SU-DHL-6 (cell line): ENCODE measurements around the gene XYLT1.

ENCODE experiments used
- H2AFZ ChIP-seq: fragments of 200-600 bp; sonication (generic); 2 replicates; pipeline ENCODE4 v1.6.1; 2014; ENCODE audit warnings: low read depth, mild to moderate bottlenecking, moderate library complexity, mixed read lengths, antibody characterized with exemption, low read length; ENCODE audit not compliant: severe bottlenecking
- H3F3A ChIP-seq: fragments of 200-600 bp; shearing (Covaris generic); 2 replicates; pipeline ENCODE4 v1.6.0; 2016; ENCODE audit warnings: antibody characterized with exemption, mild to moderate bottlenecking; ENCODE audit not compliant: insufficient read depth
- H3K27ac ChIP-seq: fragments of 200-600 bp; sonication (generic); 2 replicates; pipeline ENCODE4 v1.5.1; 2016; ENCODE audit warnings: low read depth, mild to moderate bottlenecking, low read length, moderate library complexity, mixed read lengths
- H3K27me3 ChIP-seq: fragments of 200-600 bp; sonication (generic), shearing (Covaris generic); 2 replicates; pipeline ENCODE4 v1.6.0; 2014; ENCODE audit warnings: mild to moderate bottlenecking, low read length
- H3K36me3 ChIP-seq: fragments of 200-600 bp; sonication (generic); 2 replicates; pipeline ENCODE4 v1.6.1; 2014; ENCODE audit warnings: mild to moderate bottlenecking, low read length, mixed read lengths
- H3K4me2 ChIP-seq: fragments of 300-600, 200-600 bp; shearing (Covaris generic), sonication (generic); 2 replicates; pipeline ENCODE4 v1.6.0; 2014; ENCODE audit warnings: low read length, low read depth, mild to moderate bottlenecking; ENCODE audit not compliant: poor library complexity, severe bottlenecking
- H3K4me3 ChIP-seq: fragments of 200-600 bp; sonication (generic); 2 replicates; pipeline ENCODE4 v1.5.1; 2014; ENCODE audit warnings: antibody characterized with exemption, low read length, mild to moderate bottlenecking, mixed read lengths; ENCODE audit not compliant: insufficient read depth, poor library complexity, severe bottlenecking
- H3K79me2 ChIP-seq: fragments of 200-600 bp; sonication (generic); 2 replicates; pipeline ENCODE4 v1.6.1; 2014; ENCODE audit warnings: mild to moderate bottlenecking, low read length, moderate library complexity; ENCODE audit not compliant: insufficient read depth
- H3K9ac ChIP-seq: fragments of 200-600 bp; sonication (generic); 2 replicates; pipeline ENCODE4 v1.7.0; 2014; ENCODE audit warnings: mild to moderate bottlenecking, low read length
- H3K9me2 ChIP-seq: fragments of 200-600 bp; sonication (generic); replicated peaks from 2 replicates; pipeline ENCODE4 v1.6.1; 2014; ENCODE audit warnings: low read length; ENCODE audit not compliant: insufficient read depth
- H3K9me3 ChIP-seq: fragments of 200-600 bp; sonication (generic); 2 replicates; pipeline ENCODE4 v1.6.1; 2014; ENCODE audit warnings: low read length, mixed read lengths; ENCODE audit not compliant: insufficient read depth
- H4K20me1 ChIP-seq: fragments of 200-600 bp; sonication (generic); 2 replicates; pipeline ENCODE4 v1.6.1; 2014; ENCODE audit warnings: low read depth, mild to moderate bottlenecking, antibody characterized with exemption, low read length, moderate library complexity, mixed read lengths
- EZH2phosphoT487 ChIP-seq: fragments of 200-600 bp; sonication (generic), shearing (Covaris generic); conservative IDR thresholded peaks from 2 replicates; pipeline ENCODE4 v1.6.1; 2018; ENCODE audit warnings: mild to moderate bottlenecking, antibody characterized with exemption, low read length, moderate library complexity, mixed read lengths
- TF ChIP-seq, protein P1 (sequence below): fragments of 200-600 bp; sonication (generic); IDR thresholded peaks from one replicate; pipeline ENCODE4 v1.5.1; 2017; ENCODE audit warnings: antibody characterized with exemption, mild to moderate bottlenecking, low read length, moderate library complexity; ENCODE audit not compliant: insufficient read depth, poor library complexity, severe bottlenecking

The XYLT1 gene

GRCh38 chr16:17168181-17168580 is 302.6 kb downstream of the XYLT1 start:
- Histone ChIP-seq H3K9ac (no peak overlapping the region), H3K79me2 (no peaks in the 10 kb centered on the region), H4K20me1 (no peaks in the 10 kb centered on the region), H2AFZ (no peak overlapping the region), H3F3A (no peaks in the 10 kb centered on the region), H3K36me3 (no peaks in the 10 kb centered on the region), H3K27ac (no peak overlapping the region), H3K4me2 (no peak overlapping the region), H3K9me2 (no peaks in the 10 kb centered on the region), H3K27me3 (no peaks in the 10 kb centered on the region), H3K4me3 (no peak overlapping the region), H3K9me3 (no peaks in the 10 kb centered on the region)
- TF ChIP-seq, protein P1, sequence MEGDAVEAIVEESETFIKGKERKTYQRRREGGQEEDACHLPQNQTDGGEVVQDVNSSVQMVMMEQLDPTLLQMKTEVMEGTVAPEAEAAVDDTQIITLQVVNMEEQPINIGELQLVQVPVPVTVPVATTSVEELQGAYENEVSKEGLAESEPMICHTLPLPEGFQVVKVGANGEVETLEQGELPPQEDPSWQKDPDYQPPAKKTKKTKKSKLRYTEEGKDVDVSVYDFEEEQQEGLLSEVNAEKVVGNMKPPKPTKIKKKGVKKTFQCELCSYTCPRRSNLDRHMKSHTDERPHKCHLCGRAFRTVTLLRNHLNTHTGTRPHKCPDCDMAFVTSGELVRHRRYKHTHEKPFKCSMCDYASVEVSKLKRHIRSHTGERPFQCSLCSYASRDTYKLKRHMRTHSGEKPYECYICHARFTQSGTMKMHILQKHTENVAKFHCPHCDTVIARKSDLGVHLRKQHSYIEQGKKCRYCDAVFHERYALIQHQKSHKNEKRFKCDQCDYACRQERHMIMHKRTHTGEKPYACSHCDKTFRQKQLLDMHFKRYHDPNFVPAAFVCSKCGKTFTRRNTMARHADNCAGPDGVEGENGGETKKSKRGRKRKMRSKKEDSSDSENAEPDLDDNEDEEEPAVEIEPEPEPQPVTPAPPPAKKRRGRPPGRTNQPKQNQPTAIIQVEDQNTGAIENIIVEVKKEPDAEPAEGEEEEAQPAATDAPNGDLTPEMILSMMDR: no peak

DNA sequence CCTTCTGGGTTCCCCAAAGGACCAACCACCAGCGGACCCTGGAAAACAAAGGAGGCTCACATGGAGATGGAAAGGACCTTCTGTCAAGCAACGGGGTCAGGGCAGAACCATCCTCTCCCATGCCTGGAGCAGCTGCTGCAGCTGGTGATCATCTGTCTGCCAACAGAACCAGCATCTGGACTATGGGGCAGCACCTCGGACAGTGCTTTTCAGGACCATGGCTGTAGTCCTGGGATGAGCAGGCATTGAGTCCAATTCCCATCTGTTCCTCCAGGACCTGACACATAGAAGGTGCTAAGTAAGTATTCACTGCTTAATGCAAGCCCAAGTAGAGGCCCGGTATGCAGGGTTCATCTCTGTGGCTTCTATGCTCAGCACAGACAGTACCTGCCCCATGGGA is 304.7 kb downstream of the XYLT1 start:
- Histone ChIP-seq H3K27me3 (no peaks in the 10 kb centered on the region), H3K36me3 (no peaks in the 10 kb centered on the region), H3K79me2 (no peaks in the 10 kb centered on the region), H2AFZ (no peak overlapping the region), H3K9me2 (no peaks in the 10 kb centered on the region), H4K20me1 (no peaks in the 10 kb centered on the region), H3K9me3 (no peaks in the 10 kb centered on the region), H3K9ac (no peak overlapping the region), H3F3A (no peaks in the 10 kb centered on the region), H3K4me2 (no peak overlapping the region), H3K4me3 (no peak overlapping the region), H3K27ac (no peak overlapping the region)
- TF ChIP-seq, protein P1: no peak
- no peak for TF ChIP-seq EZH2phosphoT487

DNA sequence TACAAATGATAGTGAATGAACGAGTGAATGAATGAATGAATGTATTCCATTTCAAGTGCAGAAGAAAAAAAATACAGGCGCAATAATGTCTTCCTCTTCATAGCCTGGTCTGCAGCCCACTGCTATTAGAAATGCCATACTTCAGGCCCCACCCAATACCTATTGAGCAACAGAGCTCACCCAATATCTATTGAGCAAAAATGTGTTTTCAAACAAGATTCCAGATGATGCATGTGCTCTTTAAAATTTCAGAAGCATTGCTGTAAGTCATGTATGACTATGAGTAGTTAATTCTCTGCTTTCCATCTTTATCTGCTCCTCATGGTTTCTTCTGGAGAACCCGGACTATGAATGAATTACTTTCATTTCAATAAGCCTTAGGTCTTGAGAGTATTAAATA is 308.2 kb downstream of the XYLT1 start:
- H3K36me3 ChIP-seq: no peaks in the 10 kb centered on the region

More for the DNA sequence above, 308.2 kb downstream of the XYLT1 start:
- Histone ChIP-seq H3K9me2 (no peaks in the 10 kb centered on the region), H3K79me2 (no peaks in the 10 kb centered on the region), H2AFZ (no peak overlapping the region), H3K27ac (no peak overlapping the region), H4K20me1 (no peaks in the 10 kb centered on the region), H3K4me2 (no peak overlapping the region), H3K9me3 (no peaks in the 10 kb centered on the region), H3K9ac (no peak overlapping the region), H3K4me3 (no peak overlapping the region), H3K27me3 (no peaks in the 10 kb centered on the region), H3F3A (no peaks in the 10 kb centered on the region)
- TF ChIP-seq EZH2phosphoT487: no peak
- TF ChIP-seq, protein P1: no peak
